GM23338 (cell line): ENCODE measurements around the gene CYP46A1. TPM values are rescaled to one million over a fixed set of nuclear protein-coding genes. Genes with fewer than 3 reads are reported as not detected.

Source experiments
- ATAC-seq: fragments of 200-7000 bp; cut with Tn5 transposase; 3 replicates; pipeline ENCODE4 v1.9.1; 2020
- DNase-seq: peaks from one replicate; pipeline ENCODE4 v3.0.0-alpha.2; 2015; ENCODE audit warnings: low spot score
- H2AFZ ChIP-seq: fragments of 200-600 bp; sonication (generic); 2 replicates; pipeline ENCODE4 v1.8.0; 2016; ENCODE audit warnings: antibody characterized with exemption, mild to moderate bottlenecking, moderate library complexity
- H3F3A ChIP-seq: fragments of 200-600 bp; sonication (generic); replicated peaks from 2 replicates; pipeline ENCODE4 v1.8.0; 2017; ENCODE audit warnings: antibody characterized with exemption, mixed run types, low read depth
- H3K27ac ChIP-seq: fragments of 200-600 bp; sonication (generic); 2 replicates; pipeline ENCODE4 v1.6.1; 2016; ENCODE audit warnings: low read depth
- H3K27me3 ChIP-seq: fragments of 200-600 bp; sonication (generic); 2 replicates; pipeline ENCODE4 v1.8.0; 2016; ENCODE audit warnings: mild to moderate bottlenecking, mixed run types, moderate library complexity; ENCODE audit not compliant: insufficient read depth
- H3K36me3 ChIP-seq: fragments of 200-600 bp; sonication (generic); 2 replicates; pipeline ENCODE4 v1.8.0; 2016; ENCODE audit warnings: mild to moderate bottlenecking; ENCODE audit not compliant: insufficient read depth
- H3K4me1 ChIP-seq: fragments of 200-600 bp; sonication (generic); 2 replicates; pipeline ENCODE4 v1.8.0; 2016; ENCODE audit warnings: mild to moderate bottlenecking, moderate library complexity; ENCODE audit not compliant: insufficient read depth
- H3K4me2 ChIP-seq: fragments of 200-600 bp; sonication (generic); 2 replicates; pipeline ENCODE4 v1.7.1; 2017; ENCODE audit warnings: mixed run types
- H3K4me3 ChIP-seq: fragments of 200-600 bp; sonication (generic); 2 replicates; pipeline ENCODE4 v1.6.1; 2016; ENCODE audit warnings: mixed run types
- H3K79me2 ChIP-seq: fragments of 200-600 bp; sonication (generic); replicated peaks from 2 replicates; pipeline ENCODE4 v1.8.0; 2017; ENCODE audit warnings: mild to moderate bottlenecking; ENCODE audit not compliant: insufficient read depth
- H3K9me2 ChIP-seq: fragments of 200-600 bp; sonication (generic); 2 replicates; pipeline ENCODE4 v1.8.0; 2017; ENCODE audit not compliant: insufficient read depth
- H4K20me1 ChIP-seq: fragments of 200-600 bp; sonication (generic); replicated peaks from 2 replicates; pipeline ENCODE4 v1.8.0; 2017; ENCODE audit warnings: mild to moderate bottlenecking; ENCODE audit not compliant: insufficient read depth
- H3K27ac Mint-ChIP-seq: 2 replicates; pipeline ENCODE4 v1.8.0; 2020; ENCODE audit warnings: inconsistent platforms, mild to moderate bottlenecking, moderate library complexity, mixed read lengths
- H3K27me3 Mint-ChIP-seq: 3 replicates; pipeline ENCODE4 v1.8.0; 2022; ENCODE audit warnings: low read depth, mild to moderate bottlenecking, moderate library complexity, mixed read lengths, inconsistent platforms; ENCODE audit not compliant: insufficient read depth, poor library complexity
- H3K36me3 Mint-ChIP-seq: 3 replicates; pipeline ENCODE4 v1.8.0; 2021; ENCODE audit warnings: low read depth, mild to moderate bottlenecking, inconsistent platforms, moderate library complexity, mixed read lengths
- H3K4me1 Mint-ChIP-seq: 3 replicates; pipeline ENCODE4 v1.8.0; 2020; ENCODE audit warnings: mild to moderate bottlenecking, inconsistent platforms, mixed read lengths
- H3K4me3 Mint-ChIP-seq: 3 replicates; pipeline ENCODE4 v1.8.0; 2021; ENCODE audit warnings: moderate library complexity, mild to moderate bottlenecking, inconsistent platforms, mixed read lengths
- H3K9me3 Mint-ChIP-seq: 3 replicates; pipeline ENCODE4 v1.8.0; 2020; ENCODE audit warnings: moderate library complexity, mild to moderate bottlenecking, inconsistent platforms, mixed read lengths
- CREB1 ChIP-seq: fragments of 250-450 bp; sonication (Bioruptor Pico); IDR thresholded peaks from 2 replicates; pipeline ENCODE4 v1.5.0; 2020; ENCODE audit warnings: low read depth, mild to moderate bottlenecking, moderate library complexity
- ETS1 ChIP-seq: IDR thresholded peaks from 2 replicates; pipeline ENCODE4 v1.6.1; 2016; ENCODE audit warnings: antibody characterized with exemption
- EZH2 ChIP-seq: fragments of 200-600 bp; sonication (generic); IDR thresholded peaks from one replicate; pipeline ENCODE4 v1.8.0; 2017; ENCODE audit warnings: antibody characterized with exemption, mild to moderate bottlenecking, low read depth; ENCODE audit not compliant: unreplicated experiment
- EZH2phosphoT487 ChIP-seq: fragments of 200-600 bp; sonication (generic); IDR thresholded peaks from one replicate; pipeline ENCODE4 v1.8.1; 2018; ENCODE audit warnings: antibody characterized with exemption; ENCODE audit not compliant: unreplicated experiment
- JUNB ChIP-seq: IDR thresholded peaks from one replicate; pipeline ENCODE4 v1.6.1; 2016; ENCODE audit warnings: antibody characterized with exemption; ENCODE audit not compliant: unreplicated experiment
- NANOG ChIP-seq: IDR thresholded peaks from 2 replicates; pipeline ENCODE4 v1.6.1; 2016; ENCODE audit warnings: antibody characterized with exemption, borderline replicate concordance
- POLR2AphosphoS5 ChIP-seq: IDR thresholded peaks from 2 replicates; pipeline ENCODE4 v1.6.1; 2016; ENCODE audit warnings: antibody characterized with exemption, low read depth
- STAT1 ChIP-seq: IDR thresholded peaks from one replicate; pipeline ENCODE4 v1.6.1; 2016; ENCODE audit warnings: antibody characterized with exemption; ENCODE audit not compliant: unreplicated experiment
- ZNF114 ChIP-seq: fragments of 250-450 bp; sonication (Bioruptor Pico); IDR thresholded peaks from 2 replicates; pipeline ENCODE4 v1.5.0; 2020; ENCODE audit warnings: mild to moderate bottlenecking, moderate library complexity
- ZNF331 ChIP-seq: fragments of 250-450 bp; sonication (Bioruptor Pico); IDR thresholded peaks from 2 replicates; pipeline ENCODE4 v1.5.0; 2020; ENCODE audit warnings: low read depth, mild to moderate bottlenecking, moderate library complexity
- ZNF462 ChIP-seq: fragments of 250-450 bp; sonication (Bioruptor Pico); IDR thresholded peaks from 2 replicates; pipeline ENCODE4 v1.5.0; 2020; ENCODE audit warnings: mild to moderate bottlenecking, moderate library complexity
- polyA plus RNA-seq: library from polyadenylated mRNA; unstranded; fragments of >200 nt; fragmentation: Nextera tagmentation; extraction: Ambion mirVana; gene quantifications from 2 replicates; pipeline ENCODE4 v1.2.1, GENCODE V29; 2016
- total RNA-seq: library from RNA; depleted of rRNA; stranded (reverse); fragments of >200 nt; shearing (Covaris generic); gene quantifications from 2 replicates; pipeline ENCODE4 v1.2.3, GENCODE V29; 2014
- TF ChIP-seq, protein P1 (sequence below), 2 experiments: fragments of 200-600 bp in 1 of 2; sonication (generic) in 1 of 2; conservative IDR thresholded peaks; 2 replicates each; pipeline versions ENCODE4 v1.5.1 to v1.6.1; 2016 to 2017; ENCODE audit warnings: antibody characterized with exemption in 2 of 2, low read depth in 2 of 2, mild to moderate bottlenecking in 2 of 2, moderate library complexity in 1 of 2
- TF ChIP-seq, protein P2 (sequence below): IDR thresholded peaks from one replicate; pipeline ENCODE4 v1.6.1; 2018; ENCODE audit warnings: antibody characterized with exemption; ENCODE audit not compliant: unreplicated experiment

The CYP46A1 gene
- total and polyA plus RNA-seq, 2 experiments from 2014 or later, result 0.59 to 0.66 TPM

DNA sequence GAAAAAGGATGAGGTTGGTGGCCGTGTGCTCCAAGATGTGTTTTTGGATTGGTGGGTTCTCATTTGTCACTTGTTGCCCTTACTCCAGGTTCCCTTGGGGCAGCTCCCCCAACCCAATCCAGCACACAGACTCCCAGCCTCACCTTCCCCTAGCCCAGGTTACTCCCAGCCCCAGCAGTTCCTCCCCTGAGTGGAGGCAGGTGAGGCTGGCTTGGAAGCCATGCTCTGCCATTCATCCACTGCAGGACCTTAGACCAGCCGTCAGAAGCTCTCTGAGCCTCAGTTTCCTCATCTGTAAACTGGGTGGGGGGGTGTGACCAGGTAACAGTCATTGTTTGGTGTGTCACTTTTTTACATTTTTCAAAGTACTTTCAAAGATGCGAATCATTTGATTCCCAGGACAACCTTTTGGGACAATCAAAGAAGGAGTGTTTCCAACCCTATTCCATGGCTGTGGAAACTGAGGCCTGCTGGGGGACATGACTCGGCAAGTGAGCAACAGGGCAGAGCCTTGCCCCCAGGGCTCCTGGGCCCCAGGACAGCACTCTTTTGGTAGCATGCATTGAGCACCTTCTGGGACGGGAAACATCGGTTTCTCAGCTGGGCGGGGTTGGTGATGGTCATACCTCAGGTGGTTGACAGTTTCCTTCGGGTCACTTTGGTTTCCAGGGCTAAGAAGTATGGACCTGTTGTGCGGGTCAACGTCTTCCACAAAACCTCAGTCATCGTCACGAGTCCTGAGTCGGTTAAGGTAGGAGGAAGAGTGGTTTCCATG is 7.2 kb downstream of the CYP46A1 start:
- Mint-ChIP-seq H3K9me3 (no peaks in the 10 kb centered on the region), H3K36me3 (no peaks in the 10 kb centered on the region; the same call in 2 of the 3 replicates), H3K4me3 (no peak overlapping the region), H3K27ac (no peak overlapping the region), H3K4me1 (peaks cover 17% of the 10 kb centered on the region), H3K27me3 (peaks cover 4% of the 10 kb centered on the region)
- TF ChIP-seq JUNB (no peak), NANOG (no peak), ZNF331 (CRISPR knock-in tag) (no peak), POLR2AphosphoS5 (no peak), EZH2 (no peak), STAT1 (no peak), EZH2phosphoT487 (no peak), ZNF462 (no peak), ZNF114 (CRISPR knock-in tag) (no peak), ETS1 (no peak), CREB1 (no peak)
- TF ChIP-seq, protein P1, sequence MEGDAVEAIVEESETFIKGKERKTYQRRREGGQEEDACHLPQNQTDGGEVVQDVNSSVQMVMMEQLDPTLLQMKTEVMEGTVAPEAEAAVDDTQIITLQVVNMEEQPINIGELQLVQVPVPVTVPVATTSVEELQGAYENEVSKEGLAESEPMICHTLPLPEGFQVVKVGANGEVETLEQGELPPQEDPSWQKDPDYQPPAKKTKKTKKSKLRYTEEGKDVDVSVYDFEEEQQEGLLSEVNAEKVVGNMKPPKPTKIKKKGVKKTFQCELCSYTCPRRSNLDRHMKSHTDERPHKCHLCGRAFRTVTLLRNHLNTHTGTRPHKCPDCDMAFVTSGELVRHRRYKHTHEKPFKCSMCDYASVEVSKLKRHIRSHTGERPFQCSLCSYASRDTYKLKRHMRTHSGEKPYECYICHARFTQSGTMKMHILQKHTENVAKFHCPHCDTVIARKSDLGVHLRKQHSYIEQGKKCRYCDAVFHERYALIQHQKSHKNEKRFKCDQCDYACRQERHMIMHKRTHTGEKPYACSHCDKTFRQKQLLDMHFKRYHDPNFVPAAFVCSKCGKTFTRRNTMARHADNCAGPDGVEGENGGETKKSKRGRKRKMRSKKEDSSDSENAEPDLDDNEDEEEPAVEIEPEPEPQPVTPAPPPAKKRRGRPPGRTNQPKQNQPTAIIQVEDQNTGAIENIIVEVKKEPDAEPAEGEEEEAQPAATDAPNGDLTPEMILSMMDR (conservative IDR thresholded peaks at IDR 0.05; ENCODE audit: low read depth in 2 of 2), result no peak
- TF ChIP-seq, protein P2, sequence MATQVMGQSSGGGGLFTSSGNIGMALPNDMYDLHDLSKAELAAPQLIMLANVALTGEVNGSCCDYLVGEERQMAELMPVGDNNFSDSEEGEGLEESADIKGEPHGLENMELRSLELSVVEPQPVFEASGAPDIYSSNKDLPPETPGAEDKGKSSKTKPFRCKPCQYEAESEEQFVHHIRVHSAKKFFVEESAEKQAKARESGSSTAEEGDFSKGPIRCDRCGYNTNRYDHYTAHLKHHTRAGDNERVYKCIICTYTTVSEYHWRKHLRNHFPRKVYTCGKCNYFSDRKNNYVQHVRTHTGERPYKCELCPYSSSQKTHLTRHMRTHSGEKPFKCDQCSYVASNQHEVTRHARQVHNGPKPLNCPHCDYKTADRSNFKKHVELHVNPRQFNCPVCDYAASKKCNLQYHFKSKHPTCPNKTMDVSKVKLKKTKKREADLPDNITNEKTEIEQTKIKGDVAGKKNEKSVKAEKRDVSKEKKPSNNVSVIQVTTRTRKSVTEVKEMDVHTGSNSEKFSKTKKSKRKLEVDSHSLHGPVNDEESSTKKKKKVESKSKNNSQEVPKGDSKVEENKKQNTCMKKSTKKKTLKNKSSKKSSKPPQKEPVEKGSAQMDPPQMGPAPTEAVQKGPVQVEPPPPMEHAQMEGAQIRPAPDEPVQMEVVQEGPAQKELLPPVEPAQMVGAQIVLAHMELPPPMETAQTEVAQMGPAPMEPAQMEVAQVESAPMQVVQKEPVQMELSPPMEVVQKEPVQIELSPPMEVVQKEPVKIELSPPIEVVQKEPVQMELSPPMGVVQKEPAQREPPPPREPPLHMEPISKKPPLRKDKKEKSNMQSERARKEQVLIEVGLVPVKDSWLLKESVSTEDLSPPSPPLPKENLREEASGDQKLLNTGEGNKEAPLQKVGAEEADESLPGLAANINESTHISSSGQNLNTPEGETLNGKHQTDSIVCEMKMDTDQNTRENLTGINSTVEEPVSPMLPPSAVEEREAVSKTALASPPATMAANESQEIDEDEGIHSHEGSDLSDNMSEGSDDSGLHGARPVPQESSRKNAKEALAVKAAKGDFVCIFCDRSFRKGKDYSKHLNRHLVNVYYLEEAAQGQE, result no peak
- Histone ChIP-seq H3K4me1 (peaks cover 8% of the 10 kb centered on the region; the same call in 1 of the 2 replicates), H3K9me2 (no peaks in the 10 kb centered on the region), H3K4me2 (no peak overlapping the region), H3F3A (no peaks in the 10 kb centered on the region), H3K36me3 (no peaks in the 10 kb centered on the region), H3K4me3 (no peak overlapping the region), H3K79me2 (no peaks in the 10 kb centered on the region), H3K27ac (no peak overlapping the region), H4K20me1 (no peaks in the 10 kb centered on the region), H3K27me3 (no peaks in the 10 kb centered on the region), H2AFZ (no peak overlapping the region)
- DNase-seq (no peak), ATAC-seq (no peak)
